GM19324 (cell line): ENCODE results near the gene SDHAF3.
"Not testable (repeated sequence)": the region's sequence is repeated elsewhere in the genome, so short reads cannot be mapped to it uniquely, and the experiment has no call there.

Source experiments
- ATAC-seq: cut with Tn5 transposase; IDR thresholded peaks from one replicate; pipeline ENCODE4 v1.9.1; 2021; ENCODE audit warnings: mild to moderate bottlenecking, moderate library complexity; ENCODE audit not compliant: unreplicated experiment, low FRiP score

Gene SDHAF3

GRCh38 chr7:97120713-97121457, 3.4 kb downstream of the SDHAF3 start:
- ATAC-seq, result no peak

GRCh38 chr7:97123115-97123514, 5.6 kb downstream of the SDHAF3 start:
- not testable (repeated sequence) for ATAC-seq

GRCh38 chr7:97126483-97127171, 9.1 kb downstream of the SDHAF3 start:
- no peak for ATAC-seq

GRCh38 chr7:97128736-97129135, 11.2 kb downstream of the SDHAF3 start:
- no peak for ATAC-seq

GRCh38 chr7:97130417-97131139, 13.1 kb downstream of the SDHAF3 start:
- no peak for ATAC-seq

- ATAC-seq, result no peak
Observed at GRCh38 chr7:97133159-97133558, 15.7 kb downstream of the SDHAF3 start.

- ATAC-seq, result no peak
Observed at GRCh38 chr7:97138830-97139229, 21.3 kb downstream of the SDHAF3 start.

- no peak for ATAC-seq
Observed at GRCh38 chr7:97145068-97145467, 27.6 kb downstream of the SDHAF3 start.

- no peak for ATAC-seq
Observed at GRCh38 chr7:97149843-97150242, 32.3 kb downstream of the SDHAF3 start.

GRCh38 chr7:97155897-97156418, 38.5 kb downstream of the SDHAF3 start:
- no peak for ATAC-seq

- not testable (repeated sequence) for ATAC-seq
Observed at GRCh38 chr7:97159984-97160383, 42.5 kb downstream of the SDHAF3 start.

- ATAC-seq, result not testable (repeated sequence)
Observed at GRCh38 chr7:97161609-97162008, 44.1 kb downstream of the SDHAF3 start.

- no peak for ATAC-seq
Observed at GRCh38 chr7:97166308-97166707, 48.8 kb downstream of the SDHAF3 start.

GRCh38 chr7:97167176-97167575, 49.7 kb downstream of the SDHAF3 start:
- no peak for ATAC-seq

GRCh38 chr7:97167749-97168148, 50.3 kb downstream of the SDHAF3 start:
- ATAC-seq, result no peak

- no peak for ATAC-seq
Observed at GRCh38 chr7:97174303-97174702, 56.8 kb downstream of the SDHAF3 start.

GRCh38 chr7:97179454-97180104, 62.1 kb downstream of the SDHAF3 start:
- peak; percentile 65 for ATAC-seq

GRCh38 chr7:97187067-97187466, 69.6 kb downstream of the SDHAF3 start:
- no peak for ATAC-seq

GRCh38 chr7:97196174-97196573, 78.7 kb downstream of the SDHAF3 start:
- not testable (repeated sequence) for ATAC-seq

GRCh38 chr7:97198596-97198995, 81.1 kb downstream of the SDHAF3 start:
- ATAC-seq, result no peak

GRCh38 chr7:97200018-97200417, 82.5 kb downstream of the SDHAF3 start:
- ATAC-seq, result no peak
